ENCODE measurements around the gene ELOF1. TPM values are rescaled to one million over a fixed set of nuclear protein-coding genes. Genes with fewer than 3 reads are reported as not detected.

ELOF1 gene
- total RNA-seq, 1 experiment from 2014 or later, result 36.5 TPM

DNA sequence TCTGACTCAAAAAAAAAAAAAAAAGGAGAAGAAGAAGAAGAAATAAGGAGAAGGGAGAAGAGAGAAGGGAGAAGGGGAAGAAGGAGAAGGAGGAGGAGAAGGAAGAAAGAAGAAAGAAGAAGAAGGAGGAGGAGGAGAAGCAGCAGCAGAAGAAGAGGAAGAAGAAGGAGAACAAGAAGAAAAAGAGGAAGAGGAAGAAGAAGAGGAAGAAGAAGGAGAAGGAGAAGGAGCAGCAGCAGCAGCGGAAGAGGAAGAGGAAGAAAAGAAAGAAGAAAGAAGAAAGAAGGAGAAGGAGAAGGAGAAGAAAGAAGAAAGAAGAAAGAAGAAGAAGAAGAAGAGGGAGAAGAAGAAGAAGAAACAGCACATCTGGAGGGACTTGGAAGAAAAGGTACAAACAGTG is 24.5 kb downstream of the ELOF1 start:
- BruUV-seq (replicated peaks), result no TSS peak
- H3K9me3 Mint-ChIP-seq (ENCODE audit: low read depth, unreplicated experiment), result no peaks in the 10 kb centered on the region
- H3K27me3 Mint-ChIP-seq (ENCODE audit: unreplicated experiment), result peaks cover 14% of the 10 kb centered on the region
- H3K27ac Mint-ChIP-seq (ENCODE audit: unreplicated experiment), result peak overlapping the region; percentile 6
- H3K4me1 Mint-ChIP-seq (ENCODE audit: low read depth, unreplicated experiment), result peaks cover 8% of the 10 kb centered on the region
- CTCF ChIA-PET, result no interaction called here
- TF ChIP-seq, protein P1, sequence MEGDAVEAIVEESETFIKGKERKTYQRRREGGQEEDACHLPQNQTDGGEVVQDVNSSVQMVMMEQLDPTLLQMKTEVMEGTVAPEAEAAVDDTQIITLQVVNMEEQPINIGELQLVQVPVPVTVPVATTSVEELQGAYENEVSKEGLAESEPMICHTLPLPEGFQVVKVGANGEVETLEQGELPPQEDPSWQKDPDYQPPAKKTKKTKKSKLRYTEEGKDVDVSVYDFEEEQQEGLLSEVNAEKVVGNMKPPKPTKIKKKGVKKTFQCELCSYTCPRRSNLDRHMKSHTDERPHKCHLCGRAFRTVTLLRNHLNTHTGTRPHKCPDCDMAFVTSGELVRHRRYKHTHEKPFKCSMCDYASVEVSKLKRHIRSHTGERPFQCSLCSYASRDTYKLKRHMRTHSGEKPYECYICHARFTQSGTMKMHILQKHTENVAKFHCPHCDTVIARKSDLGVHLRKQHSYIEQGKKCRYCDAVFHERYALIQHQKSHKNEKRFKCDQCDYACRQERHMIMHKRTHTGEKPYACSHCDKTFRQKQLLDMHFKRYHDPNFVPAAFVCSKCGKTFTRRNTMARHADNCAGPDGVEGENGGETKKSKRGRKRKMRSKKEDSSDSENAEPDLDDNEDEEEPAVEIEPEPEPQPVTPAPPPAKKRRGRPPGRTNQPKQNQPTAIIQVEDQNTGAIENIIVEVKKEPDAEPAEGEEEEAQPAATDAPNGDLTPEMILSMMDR (IDR thresholded peaks at IDR 0.05; ENCODE audit: unreplicated experiment), result no peak
- intact Hi-C loops (cut with micrococcal nuclease; ENCODE audit: unreplicated experiment), result no loop called here
- peaks cover 20% of the 10 kb centered on the region for H3K36me3 Mint-ChIP-seq (ENCODE audit: insufficient read depth, unreplicated experiment)
- no peak for DNase-seq
- H3K4me3 Mint-ChIP-seq (ENCODE audit: low read depth, unreplicated experiment), result no peak overlapping the region

DNA sequence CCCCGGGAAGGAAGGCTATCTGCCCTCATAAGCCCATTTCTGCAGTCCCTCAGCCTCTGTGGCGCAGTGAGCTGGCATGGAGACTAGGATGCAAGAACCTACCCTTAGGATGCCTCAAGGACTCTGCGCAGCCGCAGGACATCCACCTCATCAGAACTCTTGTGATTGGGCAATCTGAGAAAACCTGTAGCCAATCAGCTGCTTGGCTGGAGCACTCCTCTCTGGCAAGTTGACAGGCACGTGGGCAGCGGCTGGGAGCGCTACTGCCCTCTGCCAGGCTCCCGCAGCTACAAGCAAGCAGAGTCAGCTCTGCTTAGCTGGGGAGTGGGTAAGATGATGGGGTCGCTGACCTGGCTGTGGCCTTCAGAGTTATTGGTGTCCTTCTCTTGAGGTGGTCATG is 28.6 kb downstream of the ELOF1 start:
- peaks cover 15% of the 10 kb centered on the region for H3K4me1 Mint-ChIP-seq (ENCODE audit: low read depth, unreplicated experiment)
- no peak overlapping the region for H3K27ac Mint-ChIP-seq (ENCODE audit: unreplicated experiment)
- no peaks in the 10 kb centered on the region for H3K27me3 Mint-ChIP-seq (ENCODE audit: unreplicated experiment)
- no peaks in the 10 kb centered on the region for H3K9me3 Mint-ChIP-seq (ENCODE audit: low read depth, unreplicated experiment)
- BruUV-seq (replicated peaks), result no TSS peak
- H3K36me3 Mint-ChIP-seq (ENCODE audit: insufficient read depth, unreplicated experiment), result peaks cover 36% of the 10 kb centered on the region
- intact Hi-C loops (cut with micrococcal nuclease; ENCODE audit: unreplicated experiment), result no loop called here
- no peak overlapping the region for H3K4me3 Mint-ChIP-seq (ENCODE audit: low read depth, unreplicated experiment)
- peak; percentile 61 for DNase-seq
- CTCF ChIA-PET, result no interaction called here
- TF ChIP-seq, protein P1 (IDR thresholded peaks at IDR 0.05; ENCODE audit: unreplicated experiment), result no peak

DNA sequence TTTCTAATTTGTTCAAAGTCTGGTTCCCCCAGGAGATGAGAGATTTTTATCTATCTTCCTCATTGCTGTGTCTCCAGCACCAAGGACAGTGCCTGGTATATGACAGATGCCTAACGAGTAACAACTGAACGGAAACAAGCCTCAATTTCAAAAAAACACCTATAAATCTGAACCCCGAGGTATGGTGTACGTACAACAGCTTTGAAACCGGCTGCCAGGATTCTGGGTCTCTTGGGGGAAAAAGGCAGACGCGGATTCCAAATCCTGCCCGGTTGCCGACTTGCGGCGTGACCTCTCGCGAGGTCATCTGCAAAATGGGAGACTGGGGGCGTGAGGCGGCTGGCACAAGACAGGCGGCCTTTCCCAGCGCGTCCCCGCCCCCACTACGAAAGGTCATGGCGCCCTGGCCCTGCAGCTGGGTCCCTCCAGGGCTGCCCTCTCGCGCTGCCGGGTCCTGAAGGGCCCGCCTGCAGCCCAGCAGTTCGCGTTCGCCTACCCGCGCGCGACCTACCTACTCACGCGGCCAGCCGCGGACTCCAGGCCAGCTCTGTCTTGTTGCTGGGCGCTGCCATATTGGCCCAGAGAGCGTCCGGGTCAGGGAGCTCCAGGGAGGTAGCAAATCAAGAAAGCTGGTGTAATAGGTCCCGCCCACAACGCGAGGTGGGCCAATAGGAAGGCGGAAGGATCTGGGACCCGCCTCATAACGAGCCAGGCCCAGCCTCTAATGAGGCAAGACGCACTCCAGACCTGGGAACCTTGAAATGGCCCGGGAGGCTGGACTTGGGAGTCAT is 30.3 kb downstream of the ELOF1 start, which contains the start of gene ECSIT:
Gene ECSIT (minus strand): TSS at position 584 of the 791 bp plus-strand sequence. CDS start 9,964 bp downstream, outside the sequence.
- TF ChIP-seq, protein P1 (IDR thresholded peaks at IDR 0.05; ENCODE audit: unreplicated experiment), result no peak
- intact Hi-C loops (cut with micrococcal nuclease; ENCODE audit: unreplicated experiment), result no loop called here
- Mint-ChIP-seq H3K9me3 (ENCODE audit: low read depth, unreplicated experiment) (no peaks in the 10 kb centered on the region), H3K27me3 (ENCODE audit: unreplicated experiment) (no peaks in the 10 kb centered on the region), H3K36me3 (ENCODE audit: insufficient read depth, unreplicated experiment) (peaks cover 27% of the 10 kb centered on the region), H3K27ac (ENCODE audit: unreplicated experiment) (peak within 1 kb of the TSS; percentile 81), H3K4me1 (ENCODE audit: low read depth, unreplicated experiment) (peaks cover 15% of the 10 kb centered on the region), H3K4me3 (ENCODE audit: low read depth, unreplicated experiment) (peak within 1 kb of the TSS; percentile 97)
- CTCF ChIA-PET, result interaction anchor here (1.0 kb wide), 1 partner anchor 147 kb away, joined by 4 read pairs; no protein-coding TSS in a partner anchor
- peak; percentile 93 for DNase-seq
- no TSS peak for BruUV-seq (replicated peaks)

DNA sequence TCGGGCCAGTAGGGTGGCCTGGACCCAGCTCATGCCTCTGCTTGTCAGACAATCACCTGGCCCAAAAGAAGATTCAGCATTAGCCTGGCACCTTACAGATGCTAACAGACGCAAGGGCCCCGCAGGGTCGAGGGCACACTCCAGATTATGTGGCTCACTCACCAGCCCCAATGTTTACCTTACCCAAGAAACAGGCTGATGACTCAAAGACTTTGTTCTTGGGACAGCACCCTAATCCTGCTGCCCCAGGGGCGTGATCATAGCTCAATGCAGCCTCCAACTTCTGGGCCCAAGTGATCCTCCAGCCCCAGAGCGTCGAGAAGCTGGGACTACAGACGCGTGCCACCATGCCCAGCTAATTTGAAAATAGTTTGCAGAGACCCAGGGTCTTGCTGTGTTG is 39.9 kb downstream of the ELOF1 start:
- Mint-ChIP-seq H3K4me3 (ENCODE audit: low read depth, unreplicated experiment) (no peak overlapping the region), H3K27ac (ENCODE audit: unreplicated experiment) (no peak overlapping the region), H3K9me3 (ENCODE audit: low read depth, unreplicated experiment) (no peaks in the 10 kb centered on the region), H3K36me3 (ENCODE audit: insufficient read depth, unreplicated experiment) (peaks cover 5% of the 10 kb centered on the region), H3K27me3 (ENCODE audit: unreplicated experiment) (no peaks in the 10 kb centered on the region), H3K4me1 (ENCODE audit: low read depth, unreplicated experiment) (no peaks in the 10 kb centered on the region)
- no peak for DNase-seq
- CTCF ChIA-PET, result no interaction called here
- no TSS peak for BruUV-seq (replicated peaks)
- TF ChIP-seq, protein P1 (IDR thresholded peaks at IDR 0.05; ENCODE audit: unreplicated experiment), result no peak
- intact Hi-C loops (cut with micrococcal nuclease; ENCODE audit: unreplicated experiment), result no loop called here

Measured in Calu3 (cell line).